Mesenchymal stem cell (in vitro differentiated cells and primary cell): ENCODE results near the gene LTBP2.

Experiments
- DNase-seq: peaks from one replicate; pipeline ENCODE4 v3.0.0-alpha.2; 2013
- H2AFZ ChIP-seq: one replicate; pipeline ENCODE4 v1.6.1; 2013; ENCODE audit warnings: low read depth, mild to moderate bottlenecking, control low read depth, inconsistent platforms, low read length, moderate library complexity
- H2AK5ac ChIP-seq: 2 replicates; pipeline ENCODE4 v1.6.1; 2013; ENCODE audit warnings: low read length, moderate library complexity, mild to moderate bottlenecking, inconsistent platforms; ENCODE audit not compliant: severe bottlenecking
- H2BK120ac ChIP-seq: one replicate; pipeline ENCODE4 v1.6.1; 2013; ENCODE audit warnings: low read depth, mild to moderate bottlenecking, inconsistent platforms, low read length, moderate library complexity
- H2BK12ac ChIP-seq, 2 experiments: one replicate each; pipeline ENCODE4 v1.6.1; 2013; ENCODE audit warnings: inconsistent platforms in 2 of 2, low read length in 2 of 2, mild to moderate bottlenecking in 2 of 2, moderate library complexity in 2 of 2, control low read depth in 1 of 2
- H2BK15ac ChIP-seq: one replicate; pipeline ENCODE4 v1.6.1; 2013; ENCODE audit warnings: mild to moderate bottlenecking, low read depth, inconsistent platforms; ENCODE audit not compliant: poor library complexity, severe bottlenecking
- H2BK5ac ChIP-seq: 2 replicates; pipeline ENCODE4 v1.6.1; 2013; ENCODE audit warnings: low read depth, mild to moderate bottlenecking, low read length, control low read depth, inconsistent platforms; ENCODE audit not compliant: poor library complexity, severe bottlenecking
- H3K14ac ChIP-seq, 2 experiments: one replicate each; pipeline ENCODE4 v1.6.1; 2013; ENCODE audit warnings: inconsistent platforms in 2 of 2, low read length in 2 of 2, control low read depth in 1 of 2, mild to moderate bottlenecking in 1 of 2, moderate library complexity in 1 of 2
- H3K18ac ChIP-seq, 2 experiments: one replicate each; pipeline ENCODE4 v1.6.1; 2013; ENCODE audit warnings: inconsistent platforms in 2 of 2, low read length in 2 of 2, control low read depth in 1 of 2, low read depth in 1 of 2, mild to moderate bottlenecking in 1 of 2
- H3K23ac ChIP-seq, 2 experiments: one replicate each; pipeline ENCODE4 v1.6.1; 2013; ENCODE audit warnings: inconsistent platforms in 2 of 2, low read length in 2 of 2, mild to moderate bottlenecking in 2 of 2, moderate library complexity in 2 of 2, control low read depth in 1 of 2
- H3K27ac ChIP-seq: 2 replicates; pipeline ENCODE4 v1.5.1; 2013; ENCODE audit warnings: mild to moderate bottlenecking, moderate library complexity, low read length, control low read depth, inconsistent platforms; ENCODE audit not compliant: poor library complexity, severe bottlenecking
- H3K27me3 ChIP-seq, 2 experiments: 2 replicates each; pipeline versions ENCODE4 v1.6.1 to v1.7.0; 2013; ENCODE audit warnings: low read length in 2 of 2, mild to moderate bottlenecking in 2 of 2, moderate library complexity in 2 of 2, control low read depth in 1 of 2, inconsistent platforms in 1 of 2; ENCODE audit not compliant: control insufficient read depth in 1 of 2, insufficient read depth in 1 of 2
- H3K36me3 ChIP-seq, 2 experiments: 2 replicates each; pipeline versions ENCODE4 v1.6.1 to v1.7.0; 2013; ENCODE audit warnings: low read length in 2 of 2, control low read depth in 1 of 2, inconsistent platforms in 1 of 2, low read depth in 1 of 2, mild to moderate bottlenecking in 1 of 2; ENCODE audit not compliant: insufficient read depth in 2 of 2, control insufficient read depth in 1 of 2
- H3K4ac ChIP-seq, 2 experiments: one replicate each; pipeline ENCODE4 v1.6.1; 2013; ENCODE audit warnings: inconsistent platforms in 2 of 2, low read length in 2 of 2, mild to moderate bottlenecking in 2 of 2, moderate library complexity in 2 of 2, control low read depth in 1 of 2, low read depth in 1 of 2
- H3K4me1 ChIP-seq: 2 replicates; pipeline ENCODE4 v1.6.1; 2013; ENCODE audit warnings: low read depth, low read length, control low read depth; ENCODE audit not compliant: control insufficient read depth, insufficient read depth
- H3K4me2 ChIP-seq: 2 replicates; pipeline ENCODE4 v1.6.1; 2013; ENCODE audit warnings: low read length, mild to moderate bottlenecking, inconsistent platforms; ENCODE audit not compliant: poor library complexity, severe bottlenecking
- H3K4me3 ChIP-seq, 2 experiments: 2 replicates each; pipeline versions ENCODE4 v1.5.1 to v1.7.0; 2013; ENCODE audit warnings: low read length in 2 of 2, mild to moderate bottlenecking in 2 of 2, control low read depth in 1 of 2, low read depth in 1 of 2; ENCODE audit not compliant: insufficient read depth in 1 of 2
- H3K79me1 ChIP-seq: replicated peaks from 2 replicates; pipeline ENCODE4 v1.6.1; 2013; ENCODE audit warnings: mild to moderate bottlenecking, control low read depth, low read length, inconsistent platforms; ENCODE audit not compliant: poor library complexity, severe bottlenecking
- H3K9ac ChIP-seq: 2 replicates; pipeline ENCODE4 v1.7.0; 2013; ENCODE audit warnings: mild to moderate bottlenecking, low read length, moderate library complexity
- H3K9me3 ChIP-seq: 2 replicates; pipeline ENCODE4 v1.7.0; 2013; ENCODE audit warnings: mild to moderate bottlenecking, low read length; ENCODE audit not compliant: control insufficient read depth
- H4K8ac ChIP-seq: one replicate; pipeline ENCODE4 v1.6.1; 2013; ENCODE audit warnings: inconsistent platforms, mild to moderate bottlenecking, low read length, moderate library complexity
- H4K91ac ChIP-seq: one replicate; pipeline ENCODE4 v1.6.1; 2013; ENCODE audit warnings: mild to moderate bottlenecking, low read length, inconsistent platforms
- WGBS: methylation state at CpG from one replicate; pipeline ENCODE4 v1.1.7; 2013; ENCODE audit warnings: mixed read lengths; 5-methylcytosine and 5-hydroxymethylcytosine counted together

Gene LTBP2

GRCh38 chr14:74609721-74610120 is 2.3 kb downstream of the LTBP2 start:
- peaks cover 0 to 13% of the 10 kb centered on the region in 2 experiments for H3K36me3 ChIP-seq
- H3K4ac ChIP-seq = no peak overlapping the region

DNA sequence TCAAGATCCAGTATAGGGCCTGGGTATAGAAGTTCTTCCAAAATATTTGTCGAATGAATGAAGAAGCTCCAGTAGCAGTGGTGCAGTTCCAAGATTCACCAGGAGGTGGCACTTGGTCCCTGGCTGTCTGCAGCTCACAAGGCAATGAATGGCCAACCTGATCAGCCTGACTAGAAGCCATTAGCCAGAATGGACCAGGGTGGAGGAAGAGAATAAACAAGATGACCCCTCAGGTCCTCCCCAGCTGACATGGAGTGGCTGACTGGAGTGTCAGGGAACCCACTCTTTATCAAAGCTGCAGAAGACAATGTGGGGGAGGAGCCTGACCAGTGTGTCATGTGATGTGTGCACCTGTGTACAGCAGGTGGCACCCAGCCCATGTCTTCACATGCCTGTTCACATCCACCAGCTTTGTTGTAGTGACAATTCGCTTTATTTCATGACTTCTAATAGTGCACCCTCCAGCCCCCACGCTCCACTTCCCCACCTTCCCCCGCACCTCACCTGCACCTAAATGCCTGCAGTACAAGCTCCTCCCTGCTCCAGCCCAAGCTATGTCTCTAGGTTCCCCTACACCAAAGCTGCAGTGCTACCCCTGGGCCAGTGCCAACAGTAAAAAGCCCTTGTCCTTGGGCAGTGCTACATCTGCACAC is 3.0 kb downstream of the LTBP2 start:
- Histone ChIP-seq H3K4ac (no peak overlapping the region), H3K23ac (no peak overlapping the region), H2BK15ac (no peak overlapping the region), H2BK12ac (no peak overlapping the region), H3K14ac (no peak overlapping the region), H3K9ac (peak overlapping the region; percentile 83), H3K4me3 (peak overlapping the region; percentile 24 to 85), H2AK5ac (no peak overlapping the region), H3K9me3 (no peaks in the 10 kb centered on the region), H2AFZ (no peak overlapping the region), H3K18ac (no peak overlapping the region), H2BK120ac (no peak overlapping the region), H3K79me1 (no peaks in the 10 kb centered on the region), H4K8ac (no peak overlapping the region), H3K36me3 (peaks cover 0 to 13% of the 10 kb centered on the region in 2 experiments), H3K27ac (no peak overlapping the region), H3K4me1 (peaks cover 40% of the 10 kb centered on the region), H4K91ac (no peak overlapping the region), H2BK5ac (no peak overlapping the region), H3K4me2 (peak overlapping the region; percentile 90), H3K27me3 (no peaks in the 10 kb centered on the region)
- peak; percentile 85 for DNase-seq
- WGBS = 60% methylated on average over 4 of the region's 4 CpGs

More at GRCh38 chr14:74609721-74610120, 2.3 kb downstream of the LTBP2 start:
- H3K4me3 ChIP-seq = peak overlapping the region in 1 of 2 experiments; percentile 85
- H3K9ac ChIP-seq = peak overlapping the region; percentile 83
- H3K18ac ChIP-seq = no peak overlapping the region
- H2BK15ac ChIP-seq = no peak overlapping the region
- no peak overlapping the region for H2AK5ac ChIP-seq
- H2BK120ac ChIP-seq = no peak overlapping the region
- H3K9me3 ChIP-seq = no peaks in the 10 kb centered on the region
- no peak overlapping the region for H2BK12ac ChIP-seq
- H2BK5ac ChIP-seq = no peak overlapping the region
- peak overlapping the region; percentile 90 for H3K4me2 ChIP-seq
- H4K8ac ChIP-seq = no peak overlapping the region
- peaks cover 45% of the 10 kb centered on the region for H3K4me1 ChIP-seq
- no peak overlapping the region for H2AFZ ChIP-seq
- no peaks in the 10 kb centered on the region for H3K79me1 ChIP-seq
- WGBS = 79% methylated on average over 4 of the region's 4 CpGs
- no peak overlapping the region for H3K14ac ChIP-seq
- H3K27me3 ChIP-seq = no peaks in the 10 kb centered on the region
- no peak overlapping the region for H4K91ac ChIP-seq
- H3K27ac ChIP-seq = peak overlapping the region; percentile 2
- H3K23ac ChIP-seq = peak overlapping the region in 1 of 2 experiments; percentile 2
- DNase-seq = no peak

- H2BK15ac ChIP-seq = no peak overlapping the region
- peak overlapping the region; percentile 58 for H3K9ac ChIP-seq
- H2BK12ac ChIP-seq = no peak overlapping the region
- H3K27me3 ChIP-seq = no peaks in the 10 kb centered on the region
- no peak overlapping the region for H2BK5ac ChIP-seq
- no peak overlapping the region for H3K18ac ChIP-seq
- H4K91ac ChIP-seq = no peak overlapping the region
- H3K9me3 ChIP-seq = no peaks in the 10 kb centered on the region
- no peak overlapping the region for H2BK120ac ChIP-seq
- H3K27ac ChIP-seq = no peak overlapping the region
- no peak overlapping the region for H3K23ac ChIP-seq
- no peak overlapping the region for H3K4me3 ChIP-seq
- H3K14ac ChIP-seq = no peak overlapping the region
- peaks cover 3% of the 10 kb centered on the region for H3K79me1 ChIP-seq
- peaks cover 22 to 32% of the 10 kb centered on the region in 2 experiments for H3K36me3 ChIP-seq
- no peak overlapping the region for H4K8ac ChIP-seq
- no peak overlapping the region for H3K4ac ChIP-seq
- H2AFZ ChIP-seq = no peak overlapping the region
- 95% methylated on average over 2 of the region's 3 CpGs for WGBS
- no peak for DNase-seq
- no peak overlapping the region for H2AK5ac ChIP-seq
- H3K4me1 ChIP-seq = peaks cover 33% of the 10 kb centered on the region
- no peak overlapping the region for H3K4me2 ChIP-seq
Observed at GRCh38 chr14:74606727-74607126, 5.3 kb downstream of the LTBP2 start.

DNA sequence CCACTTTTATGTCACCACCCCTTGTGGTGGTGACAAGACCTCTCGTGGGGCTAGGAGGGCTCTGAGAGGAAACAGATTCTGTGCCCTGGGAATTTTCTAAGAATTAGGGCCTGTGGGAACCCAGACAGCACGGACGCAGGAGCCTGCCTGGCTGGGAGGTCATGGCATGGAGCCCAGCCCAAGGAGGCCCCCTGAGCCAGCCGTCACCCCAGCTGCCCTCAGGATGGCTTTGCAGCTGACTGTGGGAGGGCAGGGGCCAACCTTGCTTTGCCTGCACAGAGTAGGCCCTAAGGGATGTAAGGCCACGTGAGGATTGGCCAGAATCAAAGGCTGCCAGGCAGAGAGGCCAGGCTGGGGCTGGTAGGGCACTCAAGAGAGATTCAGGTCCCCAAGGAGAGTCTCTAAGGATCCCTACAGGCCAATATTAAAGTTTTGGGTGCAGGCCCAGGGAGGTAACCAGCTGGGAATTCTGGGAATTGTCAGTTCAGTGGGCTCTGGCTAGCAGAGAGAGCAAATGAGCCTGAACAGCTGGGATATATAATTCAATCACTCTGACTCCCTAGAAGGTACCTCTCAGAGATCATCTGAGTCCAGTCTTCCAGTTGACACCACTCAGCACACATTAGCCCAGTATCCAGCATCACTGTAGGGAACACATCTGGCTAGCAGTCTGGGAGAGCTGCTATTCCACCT is 6.4 kb downstream of the LTBP2 start:
- H3K4ac ChIP-seq = no peak overlapping the region
- peaks cover 31 to 40% of the 10 kb centered on the region in 2 experiments for H3K36me3 ChIP-seq
- H4K91ac ChIP-seq = peak overlapping the region; percentile 72
- H3K23ac ChIP-seq = no peak overlapping the region
- peak overlapping the region; percentile 9 to 91 for H2BK12ac ChIP-seq
- H3K9me3 ChIP-seq = no peaks in the 10 kb centered on the region
- no peak overlapping the region for H3K4me3 ChIP-seq
- peaks cover 4% of the 10 kb centered on the region for H3K79me1 ChIP-seq
- WGBS = 83% methylated on average over 5 of the region's 5 CpGs
- no peak for DNase-seq
- H3K27me3 ChIP-seq = no peaks in the 10 kb centered on the region
- no peak overlapping the region for H4K8ac ChIP-seq
- H2BK120ac ChIP-seq = no peak overlapping the region
- H3K18ac ChIP-seq = peak overlapping the region in 1 of 2 experiments; percentile 17
- H3K9ac ChIP-seq = peak overlapping the region; percentile 37
- H2AFZ ChIP-seq = no peak overlapping the region
- H3K14ac ChIP-seq = no peak overlapping the region
- H2BK15ac ChIP-seq = peak overlapping the region; percentile 7
- no peak overlapping the region for H3K27ac ChIP-seq
- peaks cover 30% of the 10 kb centered on the region for H3K4me1 ChIP-seq
- H2BK5ac ChIP-seq = no peak overlapping the region
- H2AK5ac ChIP-seq = peak overlapping the region; percentile 38
- no peak overlapping the region for H3K4me2 ChIP-seq
